K562 (cell line): ENCODE measurements around the gene KLHDC2. TPM values are rescaled to one million over a fixed set of nuclear protein-coding genes. Genes with fewer than 3 reads are reported as not detected.

Experiments
- CC2D1A ChIP-seq: fragments of 450-650 bp; IDR thresholded peaks from 2 replicates; pipeline ENCODE4 v1.6.1; 2017; ENCODE audit warnings: mild to moderate bottlenecking
- CREM ChIP-seq: IDR thresholded peaks from 2 replicates; pipeline ENCODE4 v1.6.1; 2014; ENCODE audit warnings: antibody characterized with exemption, low read depth
- MXD1 ChIP-seq: fragments of 250-450 bp; sonication (Bioruptor Pico); IDR thresholded peaks from 2 replicates; pipeline ENCODE4 v1.8.0; 2021; ENCODE audit warnings: borderline replicate concordance, mild to moderate bottlenecking, moderate library complexity; ENCODE audit not compliant: poor library complexity, severe bottlenecking
- NFATC3 ChIP-seq: fragments of 450-650 bp; IDR thresholded peaks from 2 replicates; pipeline ENCODE4 v1.6.1; 2017; ENCODE audit warnings: mild to moderate bottlenecking
- NRF1 ChIP-seq, 2 experiments: fragments of 450-650 bp; IDR thresholded peaks in 1 of 2; conservative IDR thresholded peaks in 1 of 2; 2 replicates each; pipeline ENCODE4 v1.6.1; 2014; ENCODE audit warnings: mild to moderate bottlenecking in 2 of 2
- SMARCC2 ChIP-seq: fragments of 450-650 bp; IDR thresholded peaks from 2 replicates; pipeline ENCODE4 v1.6.1; 2017; ENCODE audit warnings: antibody characterized with exemption, moderate library complexity, mild to moderate bottlenecking, low read depth
- STAT5A ChIP-seq: IDR thresholded peaks from 2 replicates; pipeline ENCODE4 v1.6.1; 2012; ENCODE audit warnings: low read length, inconsistent platforms, borderline replicate concordance
- THAP12 ChIP-seq: fragments of 250-450 bp; sonication (Bioruptor Pico); IDR thresholded peaks from 2 replicates; pipeline ENCODE4 v1.9.0; 2021; ENCODE audit warnings: mild to moderate bottlenecking, inconsistent platforms
- ZFP1 ChIP-seq: fragments of 450-650 bp; formaldehyde crosslinking; IDR thresholded peaks from 2 replicates; pipeline ENCODE4 v1.4.0; 2020; ENCODE audit warnings: mild to moderate bottlenecking, mixed read lengths
- ZNF134 ChIP-seq: fragments of 250-450 bp; sonication (Bioruptor Pico); conservative IDR thresholded peaks from 2 replicates; pipeline ENCODE4 v1.4.0; 2020
- ZNF511 ChIP-seq: sonication (generic); formaldehyde crosslinking; IDR thresholded peaks from 2 replicates; pipeline ENCODE4 v1.8.0; 2022; ENCODE audit warnings: mild to moderate bottlenecking, missing genetic modification reagents
- ZNF609 ChIP-seq: sonication (generic); formaldehyde crosslinking; IDR thresholded peaks from 2 replicates; pipeline ENCODE4 v1.8.1; 2023; ENCODE audit warnings: missing genetic modification reagents, mild to moderate bottlenecking, borderline replicate concordance
- ZNF778 ChIP-seq: fragments of 450-650 bp; formaldehyde crosslinking; IDR thresholded peaks from 2 replicates; pipeline ENCODE4 v1.4.0; 2020; ENCODE audit warnings: mild to moderate bottlenecking, moderate library complexity
- ZNF830 ChIP-seq: fragments of 250-450 bp; sonication (Bioruptor Pico); IDR thresholded peaks from 2 replicates; pipeline ENCODE4 v1.5.0; 2021; ENCODE audit warnings: mild to moderate bottlenecking
- polyA plus RNA-seq, 8 experiments: library from polyadenylated mRNA; depleted of rRNA in 4 of 8; stranded (reverse) in 5 of 8; unstranded in 3 of 8; fragments of >200 nt; fragmentation: Nextera tagmentation in 2 of 8; fragmentation: Illumina TruSeq in 1 of 8; extraction: Ambion mirVana in 2 of 8; extraction: Trizol in 1 of 8; gene quantifications; 2 replicates each; pipeline versions ENCODE4 v1.2.1 to v1.2.3, GENCODE V29; 2011 to 2014; ENCODE audit warnings: inconsistent platforms in 1 of 8, missing spikeins in 1 of 8
- total RNA-seq, 7 experiments: library from RNA; depleted of rRNA in 6 of 7; stranded (reverse); fragments of >200 nt in 6 of 7; fragmentation: Illumina TruSeq in 2 of 7; extraction: Trizol in 2 of 7; gene quantifications; 2 replicates each; pipeline versions ENCODE4 v1.2.1 to v1.2.3, GENCODE V29; 2011 to 2021; ENCODE audit warnings: low replicate concordance in 1 of 7

Gene KLHDC2
- total and polyA plus RNA-seq, 9 of the 15 experiments (the other 6 are each of a cell fraction or from before 2014, with no cell fraction given), result 6.3 to 41.7 (median 20.0) TPM

GRCh38 chr14:49766839-49767238, 1.1 kb upstream of the KLHDC2 start (continued):
- no peak for TF ChIP-seq ZNF609 (CRISPR knock-in tag)
- TF ChIP-seq CREM, result no peak
- no peak for TF ChIP-seq THAP12 (CRISPR knock-in tag)
- no peak for TF ChIP-seq NRF1 (conservative IDR thresholded peaks at IDR 0.05 in 1 of 2, IDR thresholded peaks at IDR 0.05 in 1 of 2)
- TF ChIP-seq NFATC3, result no peak
- no peak for TF ChIP-seq ZFP1
- TF ChIP-seq STAT5A, result no peak
- TF ChIP-seq CC2D1A, result no peak
- no peak for TF ChIP-seq ZNF778 (CRISPR knock-in tag)
- no peak for TF ChIP-seq MXD1 (CRISPR knock-in tag)
- no peak for TF ChIP-seq ZNF134
- no peak for TF ChIP-seq ZNF830 (CRISPR knock-in tag)
- TF ChIP-seq ZNF511, result no peak
- no peak for TF ChIP-seq SMARCC2
